HG03442 (cell line): ENCODE results near the gene FUNDC2.
A peak's percentile ranks its signal among the peaks of the same experiment; 100 is the strongest.
"Not testable (repeated sequence)": the region's sequence is repeated elsewhere in the genome, so short reads cannot be mapped to it uniquely, and the experiment has no call there.

Experiments used
- ATAC-seq: cut with Tn5 transposase; IDR thresholded peaks from one replicate; pipeline ENCODE4 v1.9.1; 2021; ENCODE audit warnings: mild to moderate bottlenecking, moderate library complexity; ENCODE audit not compliant: unreplicated experiment

Gene FUNDC2

GRCh38 chrX:155026727-155027508 is at the start of gene FUNDC2:
Gene FUNDC2 (plus strand): TSS chrX:155026844. CDS start chrX:155026939, 95 bp downstream.
- peak; percentile 88 for ATAC-seq

- no peak for ATAC-seq
Measured at GRCh38 chrX:154979629-154980028, 47.0 kb upstream of the FUNDC2 start.

- ATAC-seq, result peak; percentile 89
Measured at GRCh38 chrX:154980330-154981115, 46.1 kb upstream of the FUNDC2 start.

DNA sequence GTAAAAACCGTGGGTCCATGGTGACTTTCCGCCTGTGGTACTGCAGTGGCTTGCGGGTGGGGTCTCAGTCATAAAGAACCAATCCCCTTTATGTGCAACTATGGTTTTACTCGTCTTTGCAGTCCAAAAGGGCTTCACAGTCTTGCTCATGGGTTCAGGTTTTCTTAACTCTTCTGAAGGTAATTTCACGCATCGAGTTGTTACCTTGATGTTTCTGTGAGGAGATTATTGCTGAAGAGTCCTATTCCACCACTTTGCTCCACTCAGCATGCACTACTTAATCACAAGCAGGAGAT is 45.6 kb upstream of the FUNDC2 start:
- ATAC-seq, result no peak

- ATAC-seq, result no peak
Measured at GRCh38 chrX:154986826-154987575, 39.6 kb upstream of the FUNDC2 start.

- no peak for ATAC-seq
Measured at GRCh38 chrX:154987940-154988339, 38.7 kb upstream of the FUNDC2 start.

- ATAC-seq, result no peak
Measured at GRCh38 chrX:154988719-154989118, 37.9 kb upstream of the FUNDC2 start.

GRCh38 chrX:154990496-154990895 is 36.1 kb upstream of the FUNDC2 start:
- peak; percentile 68 for ATAC-seq

DNA sequence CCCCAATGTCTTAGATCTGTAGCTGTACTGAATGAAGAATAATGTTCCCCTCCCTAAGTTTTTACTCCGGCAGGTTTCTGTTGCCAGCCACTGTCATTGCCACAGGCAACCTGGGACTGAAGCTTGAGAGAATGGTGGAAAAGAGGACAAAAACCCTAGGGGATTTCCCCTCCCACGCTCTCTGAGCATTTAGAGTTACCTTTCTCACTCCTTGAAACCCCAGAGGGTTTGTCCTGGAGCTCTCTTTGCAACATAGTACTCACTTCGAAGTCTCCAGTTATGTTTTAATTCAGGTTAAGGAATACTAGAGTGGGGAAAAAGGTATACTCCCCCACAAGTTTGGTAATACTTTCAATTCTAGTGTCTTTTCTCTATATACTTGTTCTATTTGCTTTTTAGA is 35.6 kb upstream of the FUNDC2 start:
- peak; percentile 46 for ATAC-seq

- no peak for ATAC-seq
Measured at GRCh38 chrX:154991476-154991875, 35.2 kb upstream of the FUNDC2 start.

DNA sequence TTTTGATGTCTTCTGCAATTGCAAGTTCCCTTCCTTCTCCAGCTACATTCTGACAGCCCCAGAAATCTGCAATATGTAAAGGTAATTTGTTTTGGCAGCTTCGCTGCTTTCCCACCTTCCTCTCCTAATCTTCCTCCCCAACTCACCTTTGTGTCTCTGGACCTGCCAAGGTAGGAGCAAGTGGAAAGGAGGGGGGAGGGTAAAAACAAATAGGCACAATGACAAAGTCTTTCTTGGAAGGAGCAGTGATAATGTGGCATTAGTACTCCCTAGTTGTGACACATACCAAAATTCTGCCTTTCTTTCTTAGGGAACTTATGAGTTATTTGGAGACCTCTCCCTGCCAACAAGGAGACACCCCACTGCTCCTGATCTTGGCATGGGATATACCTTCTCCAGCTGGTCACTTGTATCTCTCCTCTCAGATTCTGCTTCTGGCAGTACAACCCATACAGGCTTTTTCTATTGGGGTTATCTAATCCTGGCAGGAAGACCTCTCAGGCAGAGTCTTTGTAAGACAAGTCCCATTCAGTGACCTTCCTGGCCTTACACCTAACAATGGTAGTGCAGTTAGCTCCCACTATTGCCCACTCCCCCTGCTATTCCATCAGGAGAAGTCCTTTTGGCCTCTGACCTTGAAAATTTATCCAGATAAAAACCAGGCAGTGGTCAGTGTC is 28.3 kb upstream of the FUNDC2 start:
- no peak for ATAC-seq

- no peak for ATAC-seq
Measured at GRCh38 chrX:155000841-155001240, 25.8 kb upstream of the FUNDC2 start.

DNA sequence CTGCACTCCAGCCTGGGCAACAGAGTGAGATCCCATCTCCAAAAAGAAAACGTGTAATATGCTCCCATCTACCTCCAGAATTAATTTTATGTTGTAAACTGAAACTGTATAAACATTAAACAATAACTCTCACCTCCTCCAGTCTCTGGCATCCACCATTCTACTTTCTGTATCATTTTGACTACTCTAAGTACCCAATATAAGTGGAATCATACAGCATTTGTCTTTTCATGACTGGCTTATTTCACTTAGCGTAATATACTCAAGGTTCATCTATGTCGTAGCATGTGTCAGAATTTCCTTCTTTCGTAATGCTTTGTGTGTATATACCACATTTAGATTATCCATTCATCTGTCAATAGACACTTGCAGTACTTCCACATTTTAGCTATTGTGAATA is 24.8 kb upstream of the FUNDC2 start:
- ATAC-seq, result no peak

- ATAC-seq, result no peak
Measured at GRCh38 chrX:155005190-155005589, 21.5 kb upstream of the FUNDC2 start.

GRCh38 chrX:155006379-155006778 is 20.3 kb upstream of the FUNDC2 start:
- ATAC-seq, result not testable (repeated sequence)

DNA sequence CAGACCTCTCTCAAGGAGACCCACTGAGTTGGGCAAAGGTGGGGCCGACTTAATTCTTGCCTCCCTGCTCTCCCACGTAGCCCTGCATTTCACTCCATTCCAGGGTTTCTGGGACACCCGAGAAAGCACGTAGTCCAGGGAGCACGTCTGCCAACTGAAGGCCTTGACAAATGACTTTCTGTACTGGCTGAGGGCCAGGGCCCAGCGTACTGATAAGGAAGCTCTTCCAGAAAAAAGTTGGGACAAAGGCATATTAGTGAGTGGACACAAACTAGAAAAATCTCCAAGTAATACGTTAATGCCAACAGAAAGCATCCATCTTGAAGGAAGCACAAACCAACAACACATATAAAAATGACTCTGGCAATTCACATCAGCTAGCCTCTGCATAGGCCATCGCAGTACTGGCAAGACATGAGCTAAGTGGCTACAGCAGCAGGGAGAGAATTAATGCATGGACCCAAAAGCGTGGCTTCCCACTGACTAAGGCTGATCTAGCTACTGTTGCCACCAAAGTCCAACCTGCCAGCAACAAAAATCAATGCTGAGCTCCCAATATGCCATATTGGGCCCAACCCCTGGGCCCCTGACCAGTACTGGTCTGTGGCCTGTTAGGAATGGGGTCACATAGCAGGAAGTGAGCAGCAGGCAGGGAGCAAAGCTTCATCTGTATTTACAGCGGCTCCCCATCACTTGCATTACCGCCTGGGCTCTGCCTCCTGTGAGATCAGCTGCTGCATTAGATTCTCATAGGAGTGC is 19.6 kb upstream of the FUNDC2 start:
- ATAC-seq, result not testable (repeated sequence)

- ATAC-seq, result not testable (repeated sequence)
Measured at GRCh38 chrX:155008578-155008977, 18.1 kb upstream of the FUNDC2 start.

- ATAC-seq, result no peak
Measured at GRCh38 chrX:155009994-155010472, 16.6 kb upstream of the FUNDC2 start.

DNA sequence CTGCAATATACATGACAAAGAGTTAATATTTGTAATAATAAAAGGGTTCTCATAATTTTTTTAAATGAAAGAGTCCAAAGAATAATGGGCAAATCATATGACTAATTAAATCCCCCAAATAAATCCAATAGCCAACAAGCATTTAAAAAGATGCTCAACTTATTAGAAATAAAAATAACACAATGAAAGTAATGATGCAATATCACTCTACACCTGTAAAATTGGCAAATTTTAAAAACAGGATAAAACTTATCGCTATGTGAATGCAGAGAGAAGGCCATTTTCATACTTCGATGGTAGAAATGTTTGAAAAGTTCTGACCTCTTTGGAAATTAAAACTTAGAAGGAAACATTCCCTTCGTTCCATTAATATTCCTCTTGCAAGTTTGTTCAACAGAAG is 6.1 kb upstream of the FUNDC2 start:
- no peak for ATAC-seq

DNA sequence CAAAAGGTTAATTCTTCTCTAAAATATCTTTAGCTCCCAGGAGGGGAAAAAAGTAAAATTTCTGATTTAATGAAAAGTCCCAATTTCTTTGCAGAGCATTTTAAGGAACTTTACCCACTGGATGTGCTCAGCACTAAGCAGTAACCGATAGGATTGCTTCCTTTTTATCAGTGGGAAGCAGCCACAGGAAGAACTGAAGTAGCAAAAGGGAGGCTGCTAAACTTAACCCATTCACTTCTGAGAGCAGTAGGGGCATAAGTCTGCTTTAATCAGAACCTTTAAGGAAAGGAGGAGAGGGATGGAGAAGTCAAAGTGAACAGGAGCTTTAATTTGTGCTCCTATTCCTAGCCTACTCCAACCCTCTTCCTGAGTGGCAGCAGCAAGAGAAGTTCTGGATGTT is 4.1 kb upstream of the FUNDC2 start, which contains the start of gene F8:
TSS of gene F8 (minus strand) at position 139 of the 400 bp plus-strand sequence. CDS start 171 bp downstream, outside the sequence.
- no peak for ATAC-seq
